Measurements from ENCODE around the gene TSPAN18.

The TSPAN18 gene

DNA sequence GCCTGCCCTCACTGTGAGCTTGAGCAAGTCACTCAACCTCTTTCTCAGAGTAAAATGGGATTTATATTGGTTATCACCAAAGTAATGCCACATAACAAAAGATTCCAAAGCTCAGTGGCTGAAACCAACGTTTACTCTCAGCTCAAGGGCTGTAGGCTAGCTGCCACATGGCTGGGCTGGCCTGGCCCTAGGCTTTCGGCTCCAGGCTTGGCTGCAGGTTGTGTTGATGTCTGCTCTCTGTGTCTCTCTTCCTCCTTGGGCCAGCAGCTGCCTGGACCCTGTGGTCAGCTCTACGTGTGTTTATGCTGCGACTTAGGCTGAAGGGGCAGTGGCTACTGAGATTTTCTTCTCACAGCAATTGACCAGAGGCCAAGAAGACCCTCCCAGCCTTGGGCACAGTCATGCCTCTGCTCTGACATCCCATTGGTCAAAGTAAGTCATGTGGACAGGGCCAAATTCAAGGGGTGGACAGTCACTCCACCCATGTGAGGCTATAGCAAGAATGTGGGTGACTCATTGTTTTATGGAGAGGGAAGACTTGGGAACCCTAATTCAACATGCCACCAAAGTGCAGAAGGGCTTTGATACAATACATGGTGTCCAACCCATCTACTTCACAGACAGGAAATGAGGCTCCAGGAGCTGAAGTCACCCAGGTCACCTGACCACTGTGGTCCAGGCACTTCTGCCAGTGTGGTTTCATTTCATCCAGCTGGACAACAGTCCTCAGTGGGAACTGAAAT, 90.6 kb downstream of the TSPAN18 start:
- no peak overlapping the region for H3K4me3 ChIP-seq (ENCODE audit: low read depth, low read length)
- DNase-seq (ENCODE audit: low read depth), result no peak
- TF ChIP-seq, protein P1, sequence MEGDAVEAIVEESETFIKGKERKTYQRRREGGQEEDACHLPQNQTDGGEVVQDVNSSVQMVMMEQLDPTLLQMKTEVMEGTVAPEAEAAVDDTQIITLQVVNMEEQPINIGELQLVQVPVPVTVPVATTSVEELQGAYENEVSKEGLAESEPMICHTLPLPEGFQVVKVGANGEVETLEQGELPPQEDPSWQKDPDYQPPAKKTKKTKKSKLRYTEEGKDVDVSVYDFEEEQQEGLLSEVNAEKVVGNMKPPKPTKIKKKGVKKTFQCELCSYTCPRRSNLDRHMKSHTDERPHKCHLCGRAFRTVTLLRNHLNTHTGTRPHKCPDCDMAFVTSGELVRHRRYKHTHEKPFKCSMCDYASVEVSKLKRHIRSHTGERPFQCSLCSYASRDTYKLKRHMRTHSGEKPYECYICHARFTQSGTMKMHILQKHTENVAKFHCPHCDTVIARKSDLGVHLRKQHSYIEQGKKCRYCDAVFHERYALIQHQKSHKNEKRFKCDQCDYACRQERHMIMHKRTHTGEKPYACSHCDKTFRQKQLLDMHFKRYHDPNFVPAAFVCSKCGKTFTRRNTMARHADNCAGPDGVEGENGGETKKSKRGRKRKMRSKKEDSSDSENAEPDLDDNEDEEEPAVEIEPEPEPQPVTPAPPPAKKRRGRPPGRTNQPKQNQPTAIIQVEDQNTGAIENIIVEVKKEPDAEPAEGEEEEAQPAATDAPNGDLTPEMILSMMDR (IDR thresholded peaks at IDR 0.05; ENCODE audit: low read depth, low read length, missing control alignments), result no peak

DNA sequence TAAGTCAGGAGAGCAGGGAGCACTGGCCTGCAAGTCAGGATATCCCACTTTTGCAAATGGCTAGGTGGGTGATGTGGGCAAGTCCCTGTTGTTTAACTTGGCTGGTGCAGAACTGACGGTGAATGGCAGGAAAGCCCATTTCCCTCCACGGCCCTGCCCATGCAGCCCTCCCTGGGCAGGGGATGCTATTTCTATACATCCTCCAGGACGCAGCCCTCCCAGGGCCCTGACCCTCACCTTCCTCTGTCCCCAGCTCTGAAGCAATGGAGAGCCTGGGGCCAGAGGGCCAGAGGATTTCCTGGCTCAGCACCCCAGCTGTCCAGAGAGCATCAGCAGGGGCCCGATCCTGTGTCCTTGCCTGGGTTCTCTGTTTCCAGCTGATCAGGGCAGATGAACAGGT, 91.3 kb downstream of the TSPAN18 start:
- no peak overlapping the region for H3K4me3 ChIP-seq (ENCODE audit: low read depth, low read length)
- TF ChIP-seq, protein P1 (IDR thresholded peaks at IDR 0.05; ENCODE audit: low read depth, low read length, missing control alignments), result no peak
- DNase-seq (ENCODE audit: low read depth), result no peak

DNA sequence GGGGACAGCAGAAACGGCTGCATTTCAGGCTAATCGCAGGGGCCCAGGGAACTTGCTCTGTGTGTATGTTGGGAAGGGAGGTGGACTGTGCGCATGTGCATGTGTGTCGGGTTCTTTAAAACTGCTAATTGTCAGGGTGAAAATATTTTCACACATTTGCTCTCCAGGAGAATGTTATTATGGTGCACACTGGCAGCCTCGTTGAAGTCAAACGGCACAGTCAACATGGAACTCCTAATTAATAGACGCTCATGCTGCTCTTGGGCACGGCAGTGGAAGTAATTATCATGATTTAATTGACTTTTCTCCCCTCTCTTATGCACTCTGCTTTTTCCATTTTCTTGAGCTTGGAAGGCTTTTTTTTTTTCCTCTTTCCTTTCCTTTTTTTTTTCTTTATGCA, 92.6 kb downstream of the TSPAN18 start:
- TF ChIP-seq, protein P1 (IDR thresholded peaks at IDR 0.05; ENCODE audit: low read depth, low read length, missing control alignments), result no peak
- no peak overlapping the region for H3K4me3 ChIP-seq (ENCODE audit: low read depth, low read length)
- no peak for DNase-seq (ENCODE audit: low read depth)

DNA sequence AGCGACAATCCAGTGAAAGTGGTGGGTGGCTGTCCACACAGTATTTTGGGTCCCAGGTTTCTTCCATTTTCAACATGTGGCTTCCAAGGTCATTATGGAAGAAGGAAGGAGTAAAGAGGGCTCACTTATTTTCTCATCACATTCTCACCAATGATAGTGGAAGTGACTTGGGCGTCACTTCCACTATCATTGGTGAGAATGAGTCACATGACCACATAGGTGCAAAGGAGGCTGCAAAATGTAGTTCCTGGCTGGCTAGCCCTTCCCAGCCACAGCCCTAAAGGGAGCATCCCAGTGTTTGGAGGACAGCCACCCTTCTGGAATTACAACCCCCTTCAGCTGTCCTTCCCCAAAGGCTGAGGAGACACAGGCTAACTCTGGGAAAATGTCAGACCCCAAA, 95.6 kb downstream of the TSPAN18 start:
- no peak overlapping the region for H3K4me3 ChIP-seq (ENCODE audit: low read depth, low read length)
- DNase-seq (ENCODE audit: low read depth), result no peak
- TF ChIP-seq, protein P1 (IDR thresholded peaks at IDR 0.05; ENCODE audit: low read depth, low read length, missing control alignments), result no peak

DNA sequence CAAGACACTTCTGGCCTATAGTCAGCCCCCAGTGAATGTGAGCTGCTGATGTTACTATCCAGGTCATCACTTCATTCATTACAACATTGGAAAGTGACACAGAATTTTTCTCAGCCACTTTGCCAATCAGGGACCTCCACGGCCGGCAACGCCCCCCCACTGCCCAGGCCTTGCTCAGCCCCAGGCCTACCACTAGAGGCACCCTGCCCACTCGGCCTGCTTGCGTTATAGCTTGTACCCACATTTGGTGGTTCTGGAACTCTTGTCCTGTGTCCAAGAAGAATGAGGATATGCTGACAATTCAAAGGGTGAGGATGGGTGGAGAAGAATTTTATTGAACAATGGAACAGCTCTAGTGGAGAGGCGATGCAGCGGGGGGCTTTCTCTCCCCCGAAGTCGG, 96.2 kb downstream of the TSPAN18 start:
- no peak for DNase-seq (ENCODE audit: low read depth)
- TF ChIP-seq, protein P1 (IDR thresholded peaks at IDR 0.05; ENCODE audit: low read depth, low read length, missing control alignments), result peak; percentile 51
- no peak overlapping the region for H3K4me3 ChIP-seq (ENCODE audit: low read depth, low read length)

DNA sequence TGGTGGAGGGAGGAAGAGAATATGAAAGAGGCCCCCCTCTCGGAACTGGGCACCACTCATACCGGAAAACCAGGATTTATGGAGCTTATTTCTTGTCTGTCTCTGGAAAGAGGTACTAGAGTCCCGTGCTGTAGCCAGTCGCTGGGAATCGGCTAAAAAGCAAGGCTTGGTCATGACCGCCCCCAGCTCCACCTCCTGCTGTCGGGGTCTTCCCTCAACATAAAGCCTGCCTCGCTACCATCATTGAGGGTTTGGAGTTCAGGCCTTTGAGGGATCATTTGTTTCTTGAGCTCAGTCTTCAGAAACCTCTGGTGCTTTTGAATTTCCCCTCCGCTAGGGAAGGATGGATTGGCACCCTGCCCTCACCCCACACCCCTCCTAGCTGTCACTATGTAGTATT, 97.1 kb downstream of the TSPAN18 start:
- TF ChIP-seq, protein P1 (IDR thresholded peaks at IDR 0.05; ENCODE audit: low read depth, low read length, missing control alignments), result no peak
- H3K4me3 ChIP-seq (ENCODE audit: low read depth, low read length), result no peak overlapping the region
- DNase-seq (ENCODE audit: low read depth), result no peak

DNA sequence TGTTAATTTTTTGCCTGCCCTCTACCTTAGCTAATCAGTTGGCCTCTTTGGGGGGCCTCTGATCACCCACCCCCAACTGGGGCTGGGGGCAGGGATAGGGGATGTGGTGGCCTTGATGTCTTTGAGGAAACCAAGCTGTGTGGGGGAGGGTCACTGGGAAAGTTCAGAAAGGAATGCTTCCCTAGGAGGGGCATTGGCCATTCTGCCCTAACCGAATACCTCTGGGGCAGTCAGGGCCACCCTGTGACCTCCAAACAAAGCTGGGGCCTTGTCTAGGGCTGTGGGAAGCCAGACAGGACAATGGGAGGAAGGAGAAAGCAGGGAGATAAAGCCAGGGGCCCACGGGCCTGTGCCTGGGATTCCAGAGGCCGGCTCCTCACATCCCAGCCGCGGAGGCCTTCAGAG, 97.5 kb downstream of the TSPAN18 start:
- no peak for DNase-seq (ENCODE audit: low read depth)
- no peak overlapping the region for H3K4me3 ChIP-seq (ENCODE audit: low read depth, low read length)
- TF ChIP-seq, protein P1 (IDR thresholded peaks at IDR 0.05; ENCODE audit: low read depth, low read length, missing control alignments), result no peak
